HG03457 (cell line): ENCODE measurements around the gene C11orf71.

Experiments
- ATAC-seq: cut with Tn5 transposase; IDR thresholded peaks from one replicate; pipeline ENCODE4 v1.9.1; 2021; ENCODE audit warnings: moderate number of reproducible peaks; ENCODE audit not compliant: unreplicated experiment

Gene C11orf71, protein sequence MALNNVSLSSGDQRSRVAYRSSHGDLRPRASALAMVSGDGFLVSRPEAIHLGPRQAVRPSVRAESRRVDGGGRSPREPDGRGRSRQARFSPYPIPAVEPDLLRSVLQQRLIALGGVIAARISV

GRCh38 chr11:114400216-114400914 is at the start of gene C11orf71, which contains the start of gene RBM7:
C11orf71 (minus strand) TSS chr11:114400511; CDS start chr11:114400331, 180 bp downstream.
RBM7 (plus strand) TSS chr11:114400666; CDS start chr11:114400672, 6 bp downstream.
- ATAC-seq = peak; percentile 92

DNA sequence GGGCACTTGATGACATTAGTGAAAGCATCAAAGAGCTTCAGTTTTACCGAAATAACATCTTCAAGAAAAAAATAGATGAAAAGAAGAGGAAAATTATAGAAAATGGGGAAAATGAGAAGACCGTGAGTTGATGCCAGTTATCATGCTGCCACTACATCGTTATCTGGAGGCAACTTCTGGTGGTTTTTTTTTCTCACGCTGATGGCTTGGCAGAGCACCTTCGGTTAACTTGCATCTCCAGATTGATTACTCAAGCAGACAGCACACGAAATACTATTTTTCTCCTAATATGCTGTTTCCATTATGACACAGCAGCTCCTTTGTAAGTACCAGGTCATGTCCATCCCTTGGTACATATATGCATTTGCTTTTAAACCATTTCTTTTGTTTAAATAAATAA is 49.5 kb upstream of the C11orf71 start:
- no peak for ATAC-seq

DNA sequence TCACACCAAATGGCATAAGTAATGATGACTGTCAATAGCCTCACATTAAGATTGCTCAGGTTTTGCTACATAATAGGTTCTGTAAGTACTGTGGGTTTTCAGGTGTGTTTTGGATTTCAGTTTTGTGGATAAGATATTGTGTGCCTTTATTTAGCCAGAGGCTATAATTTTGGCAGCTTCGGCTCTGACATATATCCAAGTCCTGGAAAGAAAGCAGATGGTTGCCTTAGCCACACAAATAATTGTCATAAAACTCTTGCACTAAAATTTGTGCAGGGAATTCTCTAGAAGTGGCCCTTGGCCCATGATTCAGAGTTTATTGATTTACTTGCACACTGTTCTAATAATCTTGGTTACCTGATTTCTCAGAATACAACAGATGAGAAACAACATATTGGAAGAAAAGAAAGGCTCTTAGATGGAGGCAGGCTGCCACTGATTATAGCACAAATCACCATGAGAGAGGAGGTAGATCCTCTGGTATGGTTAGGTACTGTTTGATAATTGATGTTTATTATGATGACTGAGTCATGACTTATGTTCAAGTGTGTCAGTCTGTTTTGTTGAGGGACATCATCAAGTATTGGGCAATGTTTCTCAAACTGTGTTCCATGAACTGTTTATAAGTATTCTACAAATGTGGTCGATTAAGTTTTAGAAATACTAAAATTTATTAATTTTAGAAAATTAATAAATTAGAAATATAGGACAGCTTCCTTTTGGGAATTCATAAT is 48.6 kb upstream of the C11orf71 start:
- no peak for ATAC-seq

GRCh38 chr11:114447892-114448291 is 47.6 kb upstream of the C11orf71 start:
- no peak for ATAC-seq

GRCh38 chr11:114447444-114447843 is 47.1 kb upstream of the C11orf71 start:
- no peak for ATAC-seq

DNA sequence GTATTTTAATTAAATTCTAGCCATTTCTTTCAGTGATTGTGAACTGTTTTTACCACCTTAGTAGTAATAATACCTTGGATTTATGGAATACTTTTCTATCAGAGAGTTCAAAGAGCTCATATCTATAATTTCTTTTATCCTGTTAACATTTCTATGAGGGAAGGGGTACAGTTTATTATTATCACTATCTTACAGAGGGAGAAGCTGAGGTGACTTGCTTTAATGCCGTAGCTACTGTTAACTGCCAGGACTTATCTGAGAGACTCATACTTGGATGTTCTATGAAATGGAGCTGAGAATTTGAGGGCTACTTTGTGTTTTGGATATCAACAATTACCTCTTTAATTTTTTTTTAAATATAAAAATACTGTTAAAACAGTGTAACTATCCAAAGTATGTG is 42.2 kb upstream of the C11orf71 start:
- ATAC-seq = no peak

- ATAC-seq = no peak
Measured at GRCh38 chr11:114441921-114442320, 41.6 kb upstream of the C11orf71 start.

GRCh38 chr11:114440971-114441763 is 40.9 kb upstream of the C11orf71 start:
- ATAC-seq = no peak

- ATAC-seq = no peak
Measured at GRCh38 chr11:114440121-114440860, 40.0 kb upstream of the C11orf71 start.

- ATAC-seq = peak; percentile 99
Measured at GRCh38 chr11:114439229-114440120, 39.2 kb upstream of the C11orf71 start, which contains the start of gene REXO2. REXO2 (plus strand) TSS chr11:114439467; CDS start chr11:114439529, 62 bp downstream.

DNA sequence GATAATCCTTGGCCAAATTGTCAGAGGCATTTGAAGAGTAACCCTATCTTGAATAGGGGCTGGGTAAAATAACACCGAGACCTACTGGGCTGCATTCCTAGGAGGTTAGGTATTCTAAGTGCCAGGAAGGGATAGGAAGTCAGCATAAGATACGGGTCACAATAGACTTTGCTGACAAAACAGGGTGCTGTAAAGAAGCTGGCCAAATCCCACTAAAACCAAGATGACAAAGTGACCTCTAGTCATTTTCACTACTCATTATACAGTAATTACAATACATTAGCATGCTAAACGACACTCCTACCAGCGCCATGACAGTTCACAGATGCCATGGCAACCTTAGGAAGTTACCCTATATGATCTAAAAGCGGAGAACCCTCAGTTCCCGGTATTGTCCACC is 38.0 kb upstream of the C11orf71 start:
- no peak for ATAC-seq

DNA sequence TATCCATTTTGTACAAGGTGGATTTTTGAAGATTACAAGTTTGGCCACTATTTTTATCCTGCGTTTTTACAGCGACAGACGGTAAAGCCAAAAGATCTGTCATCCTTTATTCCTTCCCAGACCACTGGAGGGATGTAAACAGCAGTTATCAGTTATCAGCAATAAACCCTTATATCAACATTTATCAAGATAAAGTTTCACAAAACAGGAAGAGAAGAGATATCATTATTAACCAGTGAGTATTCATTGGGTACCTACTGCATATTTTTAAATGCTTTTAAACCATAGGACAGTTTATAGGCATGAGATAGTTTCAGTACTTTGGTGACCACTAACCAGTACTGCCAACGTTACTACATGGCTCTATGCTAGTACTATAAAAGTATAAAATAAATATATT is 33.1 kb upstream of the C11orf71 start:
- ATAC-seq = no peak

DNA sequence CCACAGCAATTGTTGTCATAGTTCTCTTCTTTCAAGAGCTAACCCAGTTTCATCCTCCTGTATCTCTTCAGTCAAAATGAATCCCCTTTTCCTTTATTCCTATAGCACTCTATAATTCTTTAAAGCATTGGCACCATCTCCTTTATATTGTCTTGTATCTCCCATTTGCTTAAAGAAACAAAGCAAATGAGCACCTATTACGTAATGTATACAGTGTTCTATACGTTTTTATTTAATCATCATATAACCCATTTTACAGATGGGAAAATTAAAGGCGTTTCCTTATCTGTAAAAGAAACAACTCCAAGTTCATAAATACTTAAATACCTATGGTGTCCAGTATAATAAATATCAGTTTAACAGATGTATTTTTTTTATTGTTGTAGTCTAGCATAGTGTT is 32.6 kb upstream of the C11orf71 start:
- ATAC-seq = no peak

DNA sequence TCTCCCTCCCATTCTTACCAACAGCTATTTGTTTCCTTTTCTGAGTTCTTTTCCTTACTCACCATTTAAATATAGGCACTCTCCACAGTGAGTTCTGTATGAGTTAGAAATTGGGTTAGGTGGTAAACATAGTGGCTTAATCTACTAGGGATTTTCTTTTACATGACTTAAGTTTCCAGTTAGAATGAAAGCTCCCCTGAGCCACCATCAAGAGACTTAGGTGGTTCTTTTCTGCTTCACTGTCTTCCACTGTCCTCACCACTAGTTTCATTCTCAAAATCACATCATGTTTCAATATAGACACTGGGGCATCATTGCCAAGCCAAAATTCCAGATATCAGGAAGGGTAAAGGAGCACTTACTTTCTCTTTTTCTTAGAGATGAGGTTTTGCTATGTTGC is 30.0 kb upstream of the C11orf71 start:
- no peak for ATAC-seq

GRCh38 chr11:114426280-114426679 is 26.0 kb upstream of the C11orf71 start:
- ATAC-seq = no peak

GRCh38 chr11:114416441-114416961 is 16.2 kb upstream of the C11orf71 start:
- ATAC-seq = no peak

DNA sequence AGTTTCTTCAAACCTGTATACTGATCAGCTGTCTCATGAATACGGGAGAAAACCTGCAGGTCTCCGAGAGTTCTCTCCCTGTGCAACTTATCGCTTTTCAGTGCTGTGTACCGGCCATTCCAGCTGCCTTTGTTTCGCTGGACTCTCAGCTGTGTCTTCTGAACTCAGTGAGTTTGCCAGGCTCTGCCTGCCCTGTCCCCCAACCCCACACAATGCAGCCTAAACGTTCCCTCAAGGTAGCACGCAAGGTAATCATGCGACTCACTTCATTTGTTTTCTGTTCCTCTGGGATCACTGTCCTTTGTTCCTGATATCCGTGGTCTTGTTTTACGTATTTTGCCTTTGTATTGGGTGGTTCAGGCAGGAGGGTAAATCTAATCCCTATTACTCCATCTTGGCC is 13.6 kb upstream of the C11orf71 start:
- no peak for ATAC-seq

- no peak for ATAC-seq
Measured at GRCh38 chr11:114412946-114413345, 12.6 kb upstream of the C11orf71 start.

GRCh38 chr11:114401311-114401710 is 1.0 kb upstream of the C11orf71 start:
- no peak for ATAC-seq
